Activated CD8-positive, alpha-beta T cell treated with anti-CD3 and anti-CD28 coated beads for 36 hours (primary cell): ENCODE measurements around the gene DHRS3. TPM values are rescaled to one million over a fixed set of nuclear protein-coding genes. Genes with fewer than 3 reads are reported as not detected.
A peak's percentile ranks its signal among the peaks of the same experiment; 100 is the strongest.

Experiments
- ATAC-seq: fragments of 200-7000 bp; cut with Tn5 transposase; one replicate; pipeline ENCODE4 v1.10.0; 2021; ENCODE audit warnings: mild to moderate bottlenecking, moderate library complexity
- CTCF ChIA-PET: fragments of 350-600 bp; sonication (Branson Sonifier 250); formaldehyde crosslinking; loops from one replicate; lab custom pipeline; 2021; ENCODE audit warnings: antibody characterized with exemption; lab: Charles Lee
- POLR2A ChIA-PET: fragments of 350-600 bp; sonication (Branson Sonifier 250); formaldehyde crosslinking; loops from one replicate; lab custom pipeline; 2021; ENCODE audit warnings: antibody characterized with exemption; lab: Charles Lee
- DNase-seq: peaks from one replicate; pipeline ENCODE4 v3.0.0-alpha.2; 2020
- H3K27ac Mint-ChIP-seq: one replicate; pipeline ENCODE4 v1.8.0; 2021; ENCODE audit warnings: mild to moderate bottlenecking, mixed read lengths
- H3K27me3 Mint-ChIP-seq: one replicate; pipeline ENCODE4 v1.8.0; 2021; ENCODE audit warnings: mixed read lengths
- H3K36me3 Mint-ChIP-seq: one replicate; pipeline ENCODE4 v1.8.0; 2021; ENCODE audit warnings: low read depth, mixed read lengths
- H3K4me1 Mint-ChIP-seq: one replicate; pipeline ENCODE4 v1.8.0; 2021; ENCODE audit warnings: low read depth, mixed read lengths
- H3K4me3 Mint-ChIP-seq: one replicate; pipeline ENCODE4 v1.8.0; 2021; ENCODE audit warnings: mild to moderate bottlenecking, moderate library complexity, mixed read lengths
- H3K9me3 Mint-ChIP-seq: one replicate; pipeline ENCODE4 v1.8.0; 2021; ENCODE audit warnings: mixed read lengths
- CTCF ChIP-seq: fragments of 200-600 bp; IDR thresholded peaks from one replicate; pipeline ENCODE4 v1.8.0; 2022; ENCODE audit warnings: antibody characterized with exemption, mild to moderate bottlenecking
- intact Hi-C: fragments of 100-400 bp; cut with micrococcal nuclease; formaldehyde crosslinking; loops from one replicate; pipeline ENCODE4 v1.10.0; 2022
- total RNA-seq, 2 experiments: library from RNA; stranded (reverse); gene quantifications; one replicate each; pipeline ENCODE4 v1.2.3, GENCODE V29; 2021

Gene DHRS3
- total RNA-seq, 2 experiments from 2014 or later = 129 to 135 TPM

GRCh38 chr1:12621346-12622335 lies 3.6 kb upstream of the DHRS3 start:
- no peak for TF ChIP-seq CTCF
- Mint-ChIP-seq H3K4me1 (peaks cover 25% of the 10 kb centered on the region), H3K27me3 (no peaks in the 10 kb centered on the region), H3K4me3 (no peak overlapping the region), H3K36me3 (peaks cover 8% of the 10 kb centered on the region), H3K9me3 (no peaks in the 10 kb centered on the region), H3K27ac (no peak overlapping the region)
- ChIA-PET POLR2A (interaction anchor here (1.1 to 1.4 kb wide), 2 partner anchors 8 to 160 kb away, joined by 3 to 4 read pairs; no protein-coding TSS in a partner anchor), CTCF (interaction anchor here (1.0 to 6.4 kb wide), 8 partner anchors 13 to 309 kb away, joined by 3 to 34 read pairs (median 12); no protein-coding TSS in a partner anchor)
- no peak for DNase-seq
- no peak for ATAC-seq
- intact Hi-C loops = loop anchor here (10.0 kb wide), 1 partner anchor 307 kb away; no protein-coding TSS in a partner anchor

GRCh38 chr1:12620931-12621330 lies 2.9 kb upstream of the DHRS3 start:
- intact Hi-C loops = loop anchor here (10.0 kb wide), 1 partner anchor 306 kb away; no protein-coding TSS in a partner anchor
- Mint-ChIP-seq H3K4me3 (peak overlapping the region; percentile 96), H3K27me3 (no peaks in the 10 kb centered on the region), H3K36me3 (peaks cover 15% of the 10 kb centered on the region), H3K27ac (peak overlapping the region; percentile 99), H3K4me1 (peaks cover 24% of the 10 kb centered on the region), H3K9me3 (no peaks in the 10 kb centered on the region)
- POLR2A ChIA-PET = interaction anchor here (0.6 to 1.4 kb wide), 4 partner anchors 9 to 191 kb away, joined by 3 to 4 read pairs (median 3); no protein-coding TSS in a partner anchor
- CTCF ChIA-PET = interaction anchor here (1.1 to 6.4 kb wide), 16 partner anchors 9 to 349 kb away, joined by 3 to 34 read pairs (median 8); no protein-coding TSS in a partner anchor
- TF ChIP-seq CTCF = no peak
- no peak for ATAC-seq
- DNase-seq = no peak

- peak overlapping the region; percentile 96 for H3K4me3 Mint-ChIP-seq
- no peak for TF ChIP-seq CTCF
- H3K4me1 Mint-ChIP-seq = peaks cover 28% of the 10 kb centered on the region
- peaks cover 20% of the 10 kb centered on the region for H3K36me3 Mint-ChIP-seq
- no peaks in the 10 kb centered on the region for H3K27me3 Mint-ChIP-seq
- H3K27ac Mint-ChIP-seq = peak overlapping the region; percentile 99
- ChIA-PET POLR2A (interaction anchor here (0.6 to 3.9 kb wide), 8 partner anchors 9 to 222 kb away, joined by 3 to 16 read pairs (median 3); no protein-coding TSS in a partner anchor), CTCF (interaction anchor here (0.7 to 6.4 kb wide), 22 partner anchors 9 to 348 kb away, joined by 3 to 34 read pairs (median 8); no protein-coding TSS in a partner anchor)
- ATAC-seq = peak; percentile 16
- no peaks in the 10 kb centered on the region for H3K9me3 Mint-ChIP-seq
- DNase-seq = peak; percentile 73
- intact Hi-C loops = loop anchor here (10.0 kb wide), 1 partner anchor 306 kb away; no protein-coding TSS in a partner anchor
These were observed 2.5 kb upstream of the DHRS3 start for GRCh38 chr1:12620488-12620865.

GRCh38 chr1:12619792-12620487 lies 1.9 kb upstream of the DHRS3 start:
- POLR2A ChIA-PET = interaction anchor here (0.6 to 5.6 kb wide), 10 partner anchors 10 to 289 kb away, joined by 3 to 43 read pairs (median 4); no protein-coding TSS in a partner anchor
- intact Hi-C loops = loop anchor here (2.0 to 10.0 kb wide), 3 partner anchors 108 to 305 kb away; no protein-coding TSS in a partner anchor
- Mint-ChIP-seq H3K9me3 (no peaks in the 10 kb centered on the region), H3K4me3 (peak overlapping the region; percentile 96), H3K4me1 (peaks cover 32% of the 10 kb centered on the region), H3K36me3 (peaks cover 25% of the 10 kb centered on the region), H3K27ac (peak overlapping the region; percentile 99), H3K27me3 (no peaks in the 10 kb centered on the region)
- ATAC-seq (peak; percentile 46), DNase-seq (peak; percentile 86)
- CTCF ChIA-PET = interaction anchor here (0.7 to 6.4 kb wide), 25 partner anchors 10 to 348 kb away, joined by 3 to 34 read pairs (median 8); no protein-coding TSS in a partner anchor
- TF ChIP-seq CTCF = peak; percentile 98
